A549 (cell line): ENCODE measurements around the gene RTP1. TPM values are rescaled to one million over a fixed set of nuclear protein-coding genes. Genes with fewer than 3 reads are reported as not detected.

Experiments
- ATAC-seq, 2 experiments: fragments of 200-7000 bp in 1 of 2; fragments of >200 bp in 1 of 2; cut with Nextera tagmentation in 1 of 2; cut with Tn5 transposase in 1 of 2; 3 replicates each; pipeline versions ENCODE4 v1.8.0 to v1.9.1; 2018 to 2020; ENCODE audit warnings: mild to moderate bottlenecking in 1 of 2, moderate library complexity in 1 of 2
- CTCF ChIA-PET: fragments of 300-600 bp; sonication (Branson Sonifier 250); formaldehyde crosslinking; extraction: SDS; loops from one replicate; lab custom pipeline; 2021; ENCODE audit warnings: antibody characterized with exemption, inconsistent platforms; lab: Yijun Ruan, JAX
- POLR2A ChIA-PET: fragments of 350-600 bp; formaldehyde crosslinking; extraction: SDS; loops from one replicate; lab custom pipeline; 2021; ENCODE audit warnings: antibody characterized with exemption, inconsistent platforms; lab: Yijun Ruan, JAX
- DNase-seq, 2 experiments: peaks; one replicate each; pipeline versions ENCODE4 v3.0.0 to v3.0.0-alpha.2; 2011 to 2016; ENCODE audit warnings: low read depth in 1 of 2, low spot score in 1 of 2
- FAIRE-seq: peaks from 2 replicates; lab custom pipeline; 2011; peaks lifted over from hg19 to GRCh38; lab: Jason Lieb, UNC
- H3K27ac ChIP-seq, 2 experiments: fragments of >200 bp; sonication (Bioruptor Twin); formaldehyde crosslinking; 3 replicates each; pipeline ENCODE4 v1.5.1; 2016 to 2017
- H3K4me1 ChIP-seq: fragments of >200 bp; sonication (Bioruptor Twin); formaldehyde crosslinking; 3 replicates; pipeline ENCODE4 v1.6.1; 2016
- H3K4me2 ChIP-seq: fragments of >200 bp; sonication (Bioruptor Twin); formaldehyde crosslinking; 3 replicates; pipeline ENCODE4 v1.6.1; 2016
- H3K4me3 ChIP-seq: fragments of >200 bp; sonication (Bioruptor Twin); formaldehyde crosslinking; 3 replicates; pipeline ENCODE4 v1.5.1; 2016
- H3K9me3 ChIP-seq: fragments of >200 bp; sonication (Bioruptor Twin); formaldehyde crosslinking; 3 replicates; pipeline ENCODE4 v1.6.1; 2016
- ATOH8 ChIP-seq: fragments of 250-450 bp; sonication (Bioruptor Pico); IDR thresholded peaks from 2 replicates; pipeline ENCODE4 v1.5.0; 2020; ENCODE audit warnings: low read depth, mild to moderate bottlenecking, moderate library complexity
- CBX8 ChIP-seq: fragments of 200-600 bp; sonication (generic); IDR thresholded peaks from 2 replicates; pipeline ENCODE4 v1.6.1; 2016
- CHD2 ChIP-seq: fragments of 150-350 bp; IDR thresholded peaks from 2 replicates; pipeline ENCODE4 v1.6.1; 2014; ENCODE audit warnings: low read length; ENCODE audit not compliant: partially characterized antibody
- CHD4 ChIP-seq: fragments of 200-600 bp; sonication (generic); IDR thresholded peaks from 2 replicates; pipeline ENCODE4 v1.6.1; 2016; ENCODE audit warnings: antibody characterized with exemption, mild to moderate bottlenecking, borderline replicate concordance
- EHF ChIP-seq: fragments of 250-450 bp; sonication (Bioruptor Pico); IDR thresholded peaks from 2 replicates; pipeline ENCODE4 v1.5.0; 2020; ENCODE audit warnings: mild to moderate bottlenecking
- EHMT2 ChIP-seq: fragments of 200-600 bp; sonication (generic); IDR thresholded peaks from 2 replicates; pipeline ENCODE4 v1.6.1; 2016; ENCODE audit warnings: antibody characterized with exemption, low read depth, mild to moderate bottlenecking, moderate library complexity
- ESRRA ChIP-seq: fragments of 150-350 bp; IDR thresholded peaks from 2 replicates; pipeline ENCODE4 v1.6.1; 2014; ENCODE audit warnings: mild to moderate bottlenecking, low read length, borderline replicate concordance
- FOSB ChIP-seq: fragments of 250-450 bp; sonication (Bioruptor Pico); IDR thresholded peaks from 2 replicates; pipeline ENCODE4 v1.5.0; 2020; ENCODE audit warnings: mild to moderate bottlenecking, moderate library complexity
- FOXS1 ChIP-seq: fragments of 250-450 bp; sonication (Bioruptor Pico); IDR thresholded peaks from 2 replicates; pipeline ENCODE4 v1.5.0; 2020; ENCODE audit warnings: mild to moderate bottlenecking, moderate library complexity
- HEYL ChIP-seq: fragments of 250-450 bp; sonication (Bioruptor Pico); IDR thresholded peaks from 2 replicates; pipeline ENCODE4 v1.8.0; 2021; ENCODE audit warnings: mild to moderate bottlenecking, moderate library complexity
- HOXB5 ChIP-seq: fragments of 250-450 bp; sonication (Bioruptor Pico); IDR thresholded peaks from 2 replicates; pipeline ENCODE4 v1.5.0; 2020; ENCODE audit warnings: mild to moderate bottlenecking, moderate library complexity
- JUN ChIP-seq, 2 experiments: fragments of >200 bp; sonication (Bioruptor Twin); formaldehyde crosslinking; IDR thresholded peaks; 2 replicates in 1 of 2; 3 replicates in 1 of 2; pipeline ENCODE4 v1.6.1; 2016 to 2017
- KDM1A ChIP-seq: fragments of 200-600 bp; sonication (generic); IDR thresholded peaks from 2 replicates; pipeline ENCODE4 v1.6.1; 2016; ENCODE audit warnings: low read depth, mild to moderate bottlenecking
- KDM5A ChIP-seq: fragments of 200-600 bp; sonication (generic); IDR thresholded peaks from 2 replicates; pipeline ENCODE4 v1.6.1; 2016; ENCODE audit warnings: antibody characterized with exemption, mild to moderate bottlenecking
- MAZ ChIP-seq: fragments of 150-350 bp; IDR thresholded peaks from 2 replicates; pipeline ENCODE4 v1.6.1; 2014; ENCODE audit warnings: antibody characterized with exemption, low read depth, low read length, borderline replicate concordance
- NFE2L2 ChIP-seq: fragments of 150-350 bp; conservative IDR thresholded peaks from 2 replicates; pipeline ENCODE4 v1.6.1; 2014; ENCODE audit warnings: low read length
- POLR2A ChIP-seq: IDR thresholded peaks from 2 replicates; pipeline ENCODE4 v1.6.1; 2012; ENCODE audit warnings: mild to moderate bottlenecking, low read length
- POLR2AphosphoS2 ChIP-seq: conservative IDR thresholded peaks from 2 replicates; pipeline ENCODE4 v1.6.1; 2012; ENCODE audit warnings: low read length, improper control_type of control experiment, inconsistent platforms
- RCOR1 ChIP-seq: fragments of 150-350 bp; IDR thresholded peaks from 2 replicates; pipeline ENCODE4 v1.6.1; 2014; ENCODE audit warnings: antibody characterized with exemption, low read length, low read depth
- RNF2 ChIP-seq: fragments of 200-600 bp; sonication (generic); IDR thresholded peaks from 2 replicates; pipeline ENCODE4 v1.6.1; 2016; ENCODE audit warnings: low read depth, mild to moderate bottlenecking, antibody characterized with exemption, moderate library complexity, borderline replicate concordance
- ZC3H11A ChIP-seq: fragments of 450-650 bp; IDR thresholded peaks from 2 replicates; pipeline ENCODE4 v1.6.1; 2014; ENCODE audit warnings: antibody characterized with exemption, mild to moderate bottlenecking
- ZFP36 ChIP-seq: fragments of 450-650 bp; IDR thresholded peaks from 2 replicates; pipeline ENCODE4 v1.6.1; 2014; ENCODE audit warnings: borderline replicate concordance; ENCODE audit not compliant: partially characterized antibody
- WGBS: methylation state at CpG from one replicate; pipeline ENCODE4 v1.1.6; 2017; ENCODE audit errors: missing lambda C conversion rate; 5-methylcytosine and 5-hydroxymethylcytosine counted together
- polyA plus RNA-seq, 4 experiments: library from polyadenylated mRNA; depleted of rRNA in 3 of 4; stranded (reverse); fragments of >200 nt; fragmentation: RNase III in 1 of 4; extraction: RNeasy Plus Mini Kit Qiagen cat#74134 plus additional on column Dnase treatment in 1 of 4; gene quantifications; 2 replicates in 3 of 4; 3 replicates in 1 of 4; pipeline ENCODE4 v1.2.3, GENCODE V29; 2011 to 2017
- TF ChIP-seq, protein P1 (sequence below): fragments of 450-650 bp; IDR thresholded peaks from 2 replicates; pipeline ENCODE4 v1.6.1; 2014; ENCODE audit warnings: antibody characterized with exemption
- TF ChIP-seq, protein P2 (sequence below): fragments of 250-450 bp; sonication (Bioruptor Pico); IDR thresholded peaks from 2 replicates; pipeline ENCODE4 v1.5.0; 2021; ENCODE audit warnings: mild to moderate bottlenecking, moderate library complexity, borderline replicate concordance
- TF ChIP-seq, protein P3 (sequence below): IDR thresholded peaks from 2 replicates; pipeline ENCODE4 v1.6.1; 2012
- TF ChIP-seq, protein P4 (sequence below): IDR thresholded peaks from 2 replicates; pipeline ENCODE4 v1.6.1; 2012

Gene RTP1
- polyA plus RNA-seq, 2 of the 4 experiments (the other 2 are of a cell fraction) = not detected

DNA sequence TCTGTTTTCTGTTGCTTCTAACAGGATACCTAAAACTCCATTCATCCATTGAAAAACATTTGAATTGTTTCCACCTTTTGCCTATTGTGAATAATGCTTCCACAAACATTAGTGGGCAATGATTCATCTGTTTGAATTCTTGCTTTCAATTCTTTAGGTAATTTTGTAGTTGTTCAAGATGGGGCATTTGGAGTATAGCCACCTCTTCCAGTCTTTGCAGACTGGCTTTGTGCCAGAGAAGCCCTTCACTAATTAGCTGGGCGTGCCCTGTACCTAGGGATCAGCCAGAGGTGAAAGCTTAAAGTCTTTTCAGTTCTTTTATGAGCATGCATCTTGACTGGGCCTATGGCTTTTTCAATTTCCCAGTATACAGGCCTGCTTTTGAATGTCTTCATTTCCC lies 10.9 kb downstream of the RTP1 start:
- POLR2A ChIA-PET = no interaction called here
- peaks cover 12% of the 10 kb centered on the region; the same call in 2 of the 3 replicates for H3K9me3 ChIP-seq
- no peak overlapping the region for H3K4me2 ChIP-seq
- WGBS = 8% methylated on average over 1 of the region's 1 CpG
- DNase-seq = no peak
- FAIRE-seq = no peak
- TF ChIP-seq KDM1A (no peak), POLR2AphosphoS2 (no peak), ZC3H11A (no peak), ESRRA (no peak), CHD4 (no peak), RNF2 (no peak), HOXB5 (CRISPR knock-in tag) (no peak), KDM5A (no peak), CBX8 (no peak)
- no peak overlapping the region for H3K27ac ChIP-seq
- CTCF ChIA-PET = no interaction called here
- ATAC-seq = no peak
- no peaks in the 10 kb centered on the region for H3K4me1 ChIP-seq
- H3K4me3 ChIP-seq = no peak overlapping the region

GRCh38 chr3:187209491-187209890 lies 12.2 kb downstream of the RTP1 start:
- TF ChIP-seq EHF (CRISPR knock-in tag) (no peak), FOXS1 (CRISPR knock-in tag) (no peak), ZC3H11A (no peak), JUN (IDR thresholded peaks at IDR 0.05) (no peak), FOSB (no peak), EHMT2 (no peak), HEYL (CRISPR knock-in tag) (no peak), ZFP36 (no peak), CBX8 (no peak), HOXB5 (CRISPR knock-in tag) (no peak), MAZ (no peak), CHD4 (no peak)
- TF ChIP-seq, protein P1, sequence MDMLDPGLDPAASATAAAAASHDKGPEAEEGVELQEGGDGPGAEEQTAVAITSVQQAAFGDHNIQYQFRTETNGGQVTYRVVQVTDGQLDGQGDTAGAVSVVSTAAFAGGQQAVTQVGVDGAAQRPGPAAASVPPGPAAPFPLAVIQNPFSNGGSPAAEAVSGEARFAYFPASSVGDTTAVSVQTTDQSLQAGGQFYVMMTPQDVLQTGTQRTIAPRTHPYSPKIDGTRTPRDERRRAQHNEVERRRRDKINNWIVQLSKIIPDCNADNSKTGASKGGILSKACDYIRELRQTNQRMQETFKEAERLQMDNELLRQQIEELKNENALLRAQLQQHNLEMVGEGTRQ = no peak
- TF ChIP-seq, protein P2, sequence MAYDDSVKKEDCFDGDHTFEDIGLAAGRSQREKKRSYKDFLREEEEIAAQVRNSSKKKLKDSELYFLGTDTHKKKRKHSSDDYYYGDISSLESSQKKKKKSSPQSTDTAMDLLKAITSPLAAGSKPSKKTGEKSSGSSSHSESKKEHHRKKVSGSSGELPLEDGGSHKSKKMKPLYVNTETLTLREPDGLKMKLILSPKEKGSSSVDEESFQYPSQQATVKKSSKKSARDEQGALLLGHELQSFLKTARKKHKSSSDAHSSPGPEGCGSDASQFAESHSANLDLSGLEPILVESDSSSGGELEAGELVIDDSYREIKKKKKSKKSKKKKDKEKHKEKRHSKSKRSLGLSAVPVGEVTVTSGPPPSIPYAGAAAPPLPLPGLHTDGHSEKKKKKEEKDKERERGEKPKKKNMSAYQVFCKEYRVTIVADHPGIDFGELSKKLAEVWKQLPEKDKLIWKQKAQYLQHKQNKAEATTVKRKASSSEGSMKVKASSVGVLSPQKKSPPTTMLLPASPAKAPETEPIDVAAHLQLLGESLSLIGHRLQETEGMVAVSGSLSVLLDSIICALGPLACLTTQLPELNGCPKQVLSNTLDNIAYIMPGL = no peak
- TF ChIP-seq, protein P3, sequence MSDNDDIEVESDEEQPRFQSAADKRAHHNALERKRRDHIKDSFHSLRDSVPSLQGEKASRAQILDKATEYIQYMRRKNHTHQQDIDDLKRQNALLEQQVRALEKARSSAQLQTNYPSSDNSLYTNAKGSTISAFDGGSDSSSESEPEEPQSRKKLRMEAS = no peak
- Histone ChIP-seq H3K9me3 (peaks cover 12% of the 10 kb centered on the region; the same call in 2 of the 3 replicates), H3K27ac (no peak overlapping the region), H3K4me2 (no peak overlapping the region), H3K4me3 (no peak overlapping the region), H3K4me1 (no peaks in the 10 kb centered on the region)
- CTCF ChIA-PET = interaction anchor here (1.5 kb wide), 1 partner anchor 9 kb away, joined by 4 read pairs; no protein-coding TSS in a partner anchor
- no peak for DNase-seq
- POLR2A ChIA-PET = no interaction called here
- no peak for FAIRE-seq
- no peak for ATAC-seq

GRCh38 chr3:187210091-187210490 lies 12.8 kb downstream of the RTP1 start:
- Histone ChIP-seq H3K4me3 (no peak overlapping the region), H3K27ac (no peak overlapping the region), H3K4me2 (no peak overlapping the region), H3K9me3 (peaks cover 12% of the 10 kb centered on the region; the same call in 2 of the 3 replicates), H3K4me1 (no peaks in the 10 kb centered on the region)
- DNase-seq (no peak), FAIRE-seq (no peak), ATAC-seq (no peak)
- ChIA-PET CTCF (interaction anchor here (1.0 to 1.5 kb wide), 2 partner anchors 8 to 10 kb away, joined by 4 read pairs; no protein-coding TSS in a partner anchor), POLR2A (no interaction called here)
- whole genome bisulfite sequencing = 47% methylated on average over 1 of the region's 1 CpG
- TF ChIP-seq RCOR1 = no peak
- TF ChIP-seq, protein P4, sequence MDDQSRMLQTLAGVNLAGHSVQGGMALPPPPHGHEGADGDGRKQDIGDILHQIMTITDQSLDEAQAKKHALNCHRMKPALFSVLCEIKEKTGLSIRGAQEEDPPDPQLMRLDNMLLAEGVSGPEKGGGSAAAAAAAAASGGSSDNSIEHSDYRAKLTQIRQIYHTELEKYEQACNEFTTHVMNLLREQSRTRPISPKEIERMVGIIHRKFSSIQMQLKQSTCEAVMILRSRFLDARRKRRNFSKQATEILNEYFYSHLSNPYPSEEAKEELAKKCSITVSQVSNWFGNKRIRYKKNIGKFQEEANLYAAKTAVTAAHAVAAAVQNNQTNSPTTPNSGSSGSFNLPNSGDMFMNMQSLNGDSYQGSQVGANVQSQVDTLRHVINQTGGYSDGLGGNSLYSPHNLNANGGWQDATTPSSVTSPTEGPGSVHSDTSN = no peak
- TF ChIP-seq CHD2 = no peak
- TF ChIP-seq POLR2A = no peak
- TF ChIP-seq MAZ = no peak
- no peak for TF ChIP-seq ATOH8 (CRISPR knock-in tag)
- TF ChIP-seq KDM1A = no peak
- TF ChIP-seq NFE2L2 = no peak
- no peak for TF ChIP-seq ESRRA
- no peak for TF ChIP-seq HEYL (CRISPR knock-in tag)
